ENCODE results near the gene PRDM1.

PRDM1 gene

DNA sequence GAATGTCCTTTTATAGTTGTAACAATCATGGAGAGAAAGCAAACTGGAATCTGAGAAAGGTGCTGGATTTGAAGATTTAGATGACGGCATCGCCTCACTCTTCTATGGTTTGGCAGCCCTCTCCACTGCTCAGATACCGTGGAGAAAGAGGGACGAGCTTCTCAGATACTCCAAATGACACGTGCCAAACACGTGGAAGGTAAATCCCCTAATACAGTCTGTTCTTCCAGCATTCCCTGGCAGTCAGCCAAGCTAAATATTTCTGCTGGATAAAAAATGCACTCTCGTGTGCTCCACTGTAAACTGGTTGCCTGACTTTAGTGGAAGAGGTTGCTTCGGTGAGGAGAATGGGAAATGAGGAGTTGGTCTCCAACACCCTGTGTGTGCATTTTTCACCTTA lies 16.7 kb upstream of the PRDM1 start:
- FAIRE-seq = no peak
- DNase-seq (ENCODE audit: insufficient read length, low spot score) = no peak

DNA sequence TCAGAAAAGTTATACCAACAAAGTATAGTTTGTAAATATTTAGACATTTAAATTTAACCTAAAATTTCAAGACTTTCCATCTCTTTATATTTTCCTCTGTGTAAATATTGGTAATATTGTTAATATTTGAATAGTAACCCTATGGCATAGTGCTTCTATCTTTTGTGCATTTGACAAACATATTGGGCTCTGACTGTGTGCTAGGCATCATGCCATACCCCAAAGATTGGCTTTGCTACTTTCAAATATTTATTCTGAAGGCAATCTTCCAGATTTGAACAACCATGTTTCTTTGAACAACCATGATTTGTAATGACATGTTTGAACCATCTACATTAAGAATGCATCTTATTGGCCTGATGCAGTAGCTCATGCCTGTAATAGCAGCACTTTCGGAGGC lies 15.5 kb upstream of the PRDM1 start:
- no peak for DNase-seq (ENCODE audit: insufficient read length, low spot score)
- FAIRE-seq = no peak

DNA sequence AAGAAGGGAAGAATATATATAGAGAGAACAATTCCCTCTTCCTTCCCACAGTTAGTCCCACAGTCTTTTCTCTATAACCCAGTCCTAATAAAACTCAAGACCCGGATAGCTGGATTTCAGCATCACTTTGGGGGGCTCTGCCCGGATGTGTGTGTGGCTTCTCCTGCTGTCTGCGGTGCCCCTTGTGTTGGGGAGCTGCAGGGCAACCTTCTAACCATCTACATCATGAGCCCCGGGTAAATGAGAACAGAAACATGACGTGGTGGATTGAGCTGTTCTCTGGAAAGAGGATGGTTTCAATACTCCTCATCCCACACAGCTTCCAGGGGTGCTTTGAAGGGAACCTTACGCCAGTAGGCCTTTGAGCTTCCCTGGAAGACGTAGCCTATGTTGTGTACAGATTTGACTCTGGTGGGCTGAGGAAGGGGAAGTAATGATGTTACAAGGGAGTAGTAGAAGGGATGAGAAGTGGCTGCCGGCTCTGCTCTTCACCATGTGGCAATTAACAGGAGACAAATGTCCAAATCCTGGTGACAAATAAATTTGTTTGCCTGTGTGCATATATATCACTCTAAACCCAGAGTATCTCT lies 13.5 kb upstream of the PRDM1 start:
- no peak for FAIRE-seq
- no peak for DNase-seq (ENCODE audit: insufficient read length, low spot score)

DNA sequence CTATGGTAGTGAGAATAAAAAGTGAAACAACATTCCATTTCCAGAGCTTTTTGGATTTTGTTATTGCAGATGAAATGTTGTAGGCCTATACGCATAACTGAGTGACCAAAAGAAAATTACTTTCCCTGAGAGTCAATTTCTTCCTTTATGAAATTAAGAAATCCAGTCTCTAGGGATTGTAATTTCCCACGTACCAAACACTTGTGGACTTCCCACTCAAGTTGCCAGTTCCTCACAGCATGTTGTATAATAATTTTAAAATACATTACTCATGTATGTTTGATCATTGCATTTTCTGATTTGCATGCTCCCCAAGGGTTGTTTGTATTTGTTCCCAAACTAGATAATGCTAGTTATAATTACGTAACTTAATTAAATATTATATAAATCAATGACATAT lies 12.0 kb upstream of the PRDM1 start:
- FAIRE-seq (no peak), DNase-seq (ENCODE audit: insufficient read length, low spot score) (no peak)

DNA sequence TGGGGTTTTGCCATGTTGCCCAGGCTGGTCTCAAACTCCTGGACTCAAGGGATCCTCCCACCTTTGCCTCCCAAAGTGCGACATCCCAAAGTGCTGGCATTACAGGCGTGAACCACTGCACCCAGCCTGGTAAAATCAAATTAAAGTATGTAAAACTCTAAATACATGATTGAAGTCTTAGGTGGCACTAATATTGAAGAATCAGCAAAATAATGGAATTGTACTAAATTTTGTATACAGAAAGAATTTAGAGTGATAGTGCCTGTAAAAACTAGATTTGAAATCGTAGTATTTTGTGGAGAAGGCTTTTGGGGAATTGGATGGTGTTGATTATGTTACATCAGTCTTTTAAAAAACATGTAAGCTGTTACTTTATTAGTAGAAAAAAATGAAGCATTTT lies 10.0 kb upstream of the PRDM1 start:
- FAIRE-seq = no peak
- DNase-seq (ENCODE audit: insufficient read length, low spot score) = no peak

DNA sequence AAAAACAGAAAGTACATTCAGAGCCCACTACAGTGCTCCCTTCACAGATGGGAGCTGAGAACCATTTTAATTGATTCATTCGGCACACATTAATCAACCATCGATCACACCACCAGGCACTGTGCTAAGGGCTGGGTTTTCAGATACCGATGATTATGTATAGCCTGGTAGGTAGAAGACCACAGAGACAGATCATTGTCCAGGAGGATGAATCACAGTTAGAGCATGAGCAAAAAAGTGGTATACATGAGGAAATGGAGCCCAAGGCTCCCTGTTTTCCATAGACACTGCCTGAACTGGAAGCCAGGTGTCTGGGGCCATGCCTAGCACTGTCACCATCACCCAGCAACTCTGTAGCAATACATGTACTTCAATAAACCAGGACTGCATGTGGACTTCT lies 9.0 kb upstream of the PRDM1 start:
- FAIRE-seq = no peak
- no peak for DNase-seq (ENCODE audit: insufficient read length, low spot score)

DNA sequence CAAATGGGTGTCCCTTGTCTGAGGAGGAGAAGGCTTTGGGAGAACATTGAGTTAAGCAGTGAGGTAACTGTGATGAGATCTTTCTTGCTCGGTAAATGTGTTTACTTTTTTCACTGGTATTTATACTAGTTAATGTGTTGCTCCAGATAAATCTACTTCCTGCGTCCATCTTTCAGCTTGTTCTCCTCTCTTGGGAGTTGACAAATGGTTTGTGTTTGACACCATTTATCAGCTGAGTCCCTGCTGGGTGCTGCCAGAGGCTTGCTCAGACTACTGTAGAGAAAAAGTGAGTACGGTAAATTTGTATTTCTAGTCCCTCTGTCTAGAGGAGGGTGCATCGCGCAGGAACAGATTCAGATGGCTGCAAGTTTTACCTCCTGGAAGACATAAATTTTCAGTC lies 8.3 kb upstream of the PRDM1 start:
- no peak for DNase-seq (ENCODE audit: insufficient read length, low spot score)
- no peak for FAIRE-seq

DNA sequence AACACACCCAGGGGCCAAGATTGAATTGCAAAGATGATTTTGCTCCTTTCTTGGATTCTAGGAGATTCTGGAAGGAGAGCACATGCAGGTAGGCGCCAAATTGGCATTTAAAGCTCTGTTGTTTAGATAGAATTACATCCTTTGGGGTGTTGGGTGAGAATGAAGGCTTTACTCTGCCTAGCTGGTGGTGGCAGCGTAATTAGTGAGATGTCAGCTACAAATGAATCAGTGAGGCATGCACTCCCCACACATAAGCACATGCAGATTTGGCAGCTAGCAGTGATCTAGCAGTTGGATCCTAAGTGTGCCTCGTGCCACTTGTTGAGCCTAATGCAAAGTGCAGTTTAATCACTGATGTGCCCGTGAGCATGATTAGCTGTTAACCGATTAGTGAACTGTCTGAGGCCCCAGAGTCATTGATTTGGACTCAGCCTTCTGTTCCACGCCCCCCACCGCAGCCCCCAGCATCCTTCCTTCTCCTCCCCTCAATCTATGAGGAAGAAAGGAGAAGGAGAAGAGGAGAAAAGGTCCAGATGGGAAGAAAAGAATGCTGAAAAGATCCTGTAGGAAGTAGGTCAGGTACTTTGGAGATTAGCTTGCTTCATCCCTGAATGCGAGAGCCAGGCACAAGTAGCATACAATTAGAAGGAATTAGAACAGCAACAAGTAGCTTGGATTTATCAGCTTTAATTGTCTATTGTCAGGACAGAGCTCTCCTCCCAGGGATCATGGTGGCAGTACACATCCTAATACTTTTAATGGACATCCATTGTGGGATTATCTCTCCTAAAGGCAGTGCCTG lies 6.0 kb upstream of the PRDM1 start:
- FAIRE-seq = no peak
- DNase-seq (ENCODE audit: insufficient read length, low spot score) = no peak

DNA sequence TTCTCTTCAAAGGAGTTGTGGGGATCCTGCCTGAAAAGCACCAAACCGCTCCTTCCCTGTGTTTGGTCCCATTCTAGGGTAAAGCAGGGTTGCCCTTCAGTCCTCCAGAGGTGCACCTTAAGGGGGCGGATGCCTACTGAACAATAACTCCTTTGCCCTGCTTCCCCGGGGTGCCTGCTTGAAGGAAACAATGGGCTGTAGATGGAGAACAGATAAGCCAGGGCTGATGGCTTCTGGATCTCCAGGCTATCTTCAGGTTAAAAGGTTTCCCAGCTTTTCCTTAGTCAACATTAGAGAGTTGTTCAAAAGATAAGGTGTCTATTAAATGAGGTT lies 5.4 kb upstream of the PRDM1 start:
- DNase-seq (ENCODE audit: insufficient read length, low spot score) (no peak), FAIRE-seq (no peak)

DNA sequence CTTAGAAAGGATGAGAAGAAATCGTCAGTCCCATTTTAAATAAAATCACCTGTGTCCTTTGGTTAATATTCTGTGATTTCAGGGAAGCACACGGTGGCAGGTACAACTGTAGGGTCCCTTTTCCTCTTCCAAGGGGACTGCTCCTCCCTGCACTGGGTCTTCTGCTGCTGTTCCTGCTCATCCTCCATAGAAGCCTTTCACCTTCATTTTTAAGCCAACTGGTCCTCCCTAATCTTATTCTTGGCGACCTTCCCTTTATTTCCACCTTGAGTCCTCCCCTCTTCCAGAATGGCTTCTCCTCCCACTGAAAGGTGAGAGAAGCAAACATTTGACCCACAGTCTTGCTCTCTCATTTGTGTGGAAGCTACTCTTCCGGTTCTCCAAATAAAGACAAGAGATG lies 4.4 kb upstream of the PRDM1 start:
- DNase-seq (ENCODE audit: insufficient read length, low spot score) = no peak
- no peak for FAIRE-seq

DNA sequence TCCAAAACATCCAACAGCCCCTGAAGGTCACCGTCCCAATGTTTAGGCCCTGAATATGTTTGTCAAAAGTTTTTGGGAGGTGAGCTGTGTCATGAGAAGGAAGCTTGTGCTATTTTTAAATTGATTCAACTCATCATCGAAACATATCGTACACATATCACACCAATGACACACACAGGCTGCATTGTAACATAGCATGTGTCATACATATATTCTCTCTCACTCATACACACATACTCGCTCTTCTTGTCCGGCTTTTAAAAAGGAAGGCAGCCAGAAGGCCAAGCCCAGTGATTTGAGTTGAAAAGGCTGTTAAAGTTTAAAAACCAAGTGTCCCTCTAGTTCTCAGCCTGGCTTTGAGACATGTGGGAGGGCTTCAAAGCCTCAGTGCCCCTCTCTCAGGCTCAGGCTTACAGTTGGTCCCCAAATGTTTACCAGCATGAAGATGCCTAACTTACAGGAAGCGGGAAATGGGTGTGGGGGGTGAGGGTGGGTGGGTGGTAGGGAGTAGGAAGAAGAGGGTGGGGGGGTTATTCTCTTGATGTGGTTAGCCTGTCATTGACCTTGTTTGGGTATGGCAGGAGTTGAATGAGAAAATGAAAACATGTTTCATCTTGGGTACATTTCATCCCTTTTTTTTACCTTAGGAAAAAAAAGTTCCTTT lies 3.3 kb upstream of the PRDM1 start:
- FAIRE-seq (peak; percentile 21), DNase-seq (ENCODE audit: insufficient read length, low spot score) (no peak)

DNA sequence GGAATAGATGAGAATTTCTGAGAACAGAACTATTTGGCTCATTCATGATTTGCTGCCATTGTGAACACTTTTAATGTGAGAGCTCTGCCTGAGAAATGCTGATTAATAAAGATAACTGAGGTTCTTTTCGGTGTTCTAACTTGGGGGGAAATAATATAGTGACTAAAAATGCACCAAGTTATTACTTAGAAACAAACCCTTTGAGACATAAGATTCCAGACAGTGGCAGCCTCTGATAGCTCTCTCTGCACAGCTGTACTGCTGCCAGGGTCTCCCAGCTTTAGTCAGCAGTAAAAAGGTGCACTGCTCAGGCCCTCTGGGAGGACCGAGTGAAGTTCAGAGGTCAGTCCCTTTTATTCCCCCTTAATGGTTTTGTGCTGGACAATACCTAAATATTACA lies 2.5 kb upstream of the PRDM1 start:
- DNase-seq (ENCODE audit: insufficient read length, low spot score) (no peak), FAIRE-seq (no peak)

DNA sequence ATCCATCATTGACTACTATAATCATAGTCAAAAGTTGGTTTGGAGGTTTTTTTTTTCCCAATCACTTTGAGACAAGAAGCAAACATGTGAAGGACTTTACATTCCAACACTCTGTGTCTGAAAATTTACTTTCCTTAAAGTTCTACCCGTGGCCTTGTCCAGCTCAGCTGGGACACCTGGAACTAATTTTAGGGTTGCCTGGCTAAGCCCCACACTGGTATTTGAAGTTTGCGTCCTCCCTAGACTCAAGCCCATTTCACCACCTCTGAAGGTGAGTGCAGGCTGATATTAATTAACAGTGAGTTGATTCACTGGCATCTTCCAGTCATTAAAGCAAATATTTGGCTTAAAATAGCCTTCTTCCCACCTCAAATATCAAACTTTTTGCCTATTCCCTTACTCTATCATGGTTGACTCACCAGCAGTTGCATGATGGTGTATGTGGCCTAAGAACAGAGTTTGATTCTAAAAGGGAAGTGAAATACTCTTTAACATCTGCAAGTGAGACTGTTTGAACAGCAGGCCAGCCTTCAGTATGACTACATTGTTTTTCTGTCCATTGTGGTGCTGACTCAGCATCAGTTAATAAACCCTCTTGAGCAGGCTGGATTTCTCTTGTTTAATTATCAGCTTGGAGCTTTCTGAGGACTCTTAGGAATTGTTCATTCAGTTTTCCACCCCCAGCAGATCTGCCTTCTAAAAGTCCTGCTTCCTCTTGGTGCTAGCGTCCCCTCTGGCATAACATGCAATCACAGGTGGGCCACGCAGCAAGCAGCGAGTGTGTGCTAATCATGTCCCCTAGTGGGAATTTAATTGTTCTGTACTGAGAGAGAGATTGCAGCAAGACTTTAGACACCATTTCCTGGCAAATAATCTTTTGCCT lies 1.8 kb upstream of the PRDM1 start:
- FAIRE-seq = no peak
- DNase-seq (ENCODE audit: insufficient read length, low spot score) = no peak

DNA sequence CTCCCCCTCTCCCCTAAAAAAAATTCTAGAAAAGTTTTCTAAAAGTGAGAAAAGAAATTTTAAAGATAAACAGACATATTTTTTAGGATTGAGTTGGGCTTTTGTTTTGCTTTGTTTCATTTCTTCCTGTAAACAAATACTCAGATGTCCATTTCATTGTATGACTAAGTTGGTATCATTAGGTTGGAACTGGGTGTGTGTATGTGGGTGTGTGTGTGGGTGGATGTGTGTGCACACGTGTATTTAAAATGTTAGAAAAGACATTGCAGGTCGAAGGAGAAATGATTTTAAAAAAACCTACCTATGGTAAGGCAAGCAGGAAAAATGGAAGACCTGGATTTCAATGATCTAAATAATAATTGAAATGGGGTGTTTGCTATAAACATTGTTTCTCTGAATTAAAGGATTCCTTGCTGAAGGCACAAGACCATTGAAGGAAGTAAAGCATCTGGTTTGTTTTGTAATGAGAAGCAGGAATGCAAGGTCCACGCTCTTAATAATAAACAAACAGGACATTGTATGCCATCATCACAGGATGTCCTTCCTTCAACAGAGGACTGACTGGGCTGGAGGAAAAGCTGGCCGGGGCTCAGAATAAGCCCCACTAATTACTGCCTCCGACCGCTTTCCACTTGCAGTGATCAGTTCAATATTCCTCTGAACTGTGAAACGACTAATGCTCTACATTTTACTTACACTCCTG lies 996 bp upstream of the PRDM1 start:
- FAIRE-seq (no peak), DNase-seq (ENCODE audit: insufficient read length, low spot score) (no peak)

DNA sequence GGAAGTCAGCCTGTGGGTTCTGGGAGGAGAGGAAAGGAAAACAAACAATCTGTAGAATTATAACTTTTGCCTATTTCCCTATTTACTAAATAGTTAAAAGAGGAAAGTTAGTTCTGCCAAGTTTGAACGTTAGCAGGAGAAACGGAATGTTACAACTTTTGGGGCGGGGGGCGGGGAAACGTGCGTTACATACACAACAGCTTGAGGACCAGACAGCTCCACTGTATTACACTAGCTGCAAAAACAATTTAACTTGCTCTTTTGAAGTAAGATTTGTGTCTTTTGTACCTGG lies 498 bp upstream of the PRDM1 start:
- DNase-seq (ENCODE audit: insufficient read length, low spot score) (no peak), FAIRE-seq (no peak)

DNA sequence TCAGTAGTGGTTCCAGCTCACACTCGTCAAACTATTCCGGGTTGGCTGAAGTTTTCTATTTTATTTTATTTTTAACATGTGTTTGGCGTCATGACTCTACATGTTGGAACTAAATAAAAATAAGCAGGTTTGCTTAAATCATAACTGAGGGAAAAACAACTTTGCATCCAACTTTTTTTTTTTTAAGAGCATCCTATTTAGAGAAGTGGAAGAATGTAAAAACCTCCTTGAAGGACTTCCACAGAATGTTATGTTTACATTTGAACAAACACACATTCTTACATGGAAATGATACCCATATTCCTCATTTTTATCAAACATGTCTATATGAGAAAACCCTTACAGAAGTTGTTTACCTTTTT lies 659 bp downstream of the PRDM1 start:
- DNase-seq (ENCODE audit: insufficient read length, low spot score) (no peak), FAIRE-seq (peak; percentile 82)

DNA sequence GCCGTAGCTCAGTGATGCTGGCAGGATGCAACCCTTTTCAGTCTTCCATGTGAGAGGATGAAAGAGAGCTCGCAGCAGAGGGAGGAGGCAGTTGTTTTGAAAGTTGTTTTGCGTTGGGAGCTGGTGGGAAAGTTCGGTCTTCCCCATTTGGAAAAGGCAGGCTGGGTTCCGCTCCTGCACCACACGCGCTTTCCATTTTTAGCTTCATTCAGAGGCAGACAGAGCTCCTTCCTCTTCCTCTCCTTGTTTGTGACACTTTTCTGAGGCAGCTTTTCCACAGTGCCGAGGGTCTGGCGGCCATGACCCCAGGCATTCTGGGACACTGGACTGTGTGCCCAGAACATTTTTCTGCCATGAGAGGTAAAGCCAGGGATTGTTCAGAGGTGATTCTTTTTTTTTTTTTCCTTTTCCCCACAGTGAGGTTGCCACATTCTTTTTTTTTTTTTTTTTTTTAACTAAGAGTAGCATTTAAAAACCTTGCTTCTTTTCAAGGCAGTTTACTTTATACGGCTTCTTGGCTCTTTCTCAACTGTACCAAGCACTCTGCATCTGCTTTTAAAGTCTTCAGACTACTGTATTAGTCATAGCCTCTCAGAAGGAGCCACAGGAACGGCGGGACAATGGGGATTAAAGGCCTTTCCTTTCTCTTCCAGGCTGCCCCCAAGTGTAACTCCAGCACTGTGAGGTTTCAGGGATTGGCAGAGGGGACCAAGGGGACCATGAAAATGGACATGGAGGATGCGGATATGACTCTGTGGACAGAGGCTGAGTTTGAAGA lies 1.6 kb downstream of the PRDM1 start:
- peak; percentile 64 for FAIRE-seq

DNA sequence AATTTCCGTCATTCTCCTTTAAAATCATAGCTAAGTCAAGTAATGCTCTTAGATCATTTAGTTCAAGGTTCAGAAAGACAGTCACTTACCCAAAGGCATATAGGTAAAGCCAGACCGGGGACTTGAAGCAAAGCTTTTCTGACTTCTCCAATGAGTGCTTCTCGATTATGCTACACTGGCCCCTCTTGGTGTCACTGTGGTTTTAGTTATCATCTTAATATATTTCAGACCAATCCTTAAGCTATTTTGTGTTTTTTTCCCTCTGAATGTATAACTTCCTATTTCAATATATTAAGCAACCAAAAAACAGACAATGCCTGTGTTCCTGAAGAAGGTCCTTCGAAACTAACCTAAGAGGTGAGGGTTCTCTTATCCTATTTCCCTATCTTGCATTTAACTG lies 3.9 kb downstream of the PRDM1 start:
- DNase-seq (ENCODE audit: insufficient read length, low spot score) = no peak

More for the DNA sequence above, 1.6 kb downstream of the PRDM1 start:
- DNase-seq (ENCODE audit: insufficient read length, low spot score) = no peak

DNA sequence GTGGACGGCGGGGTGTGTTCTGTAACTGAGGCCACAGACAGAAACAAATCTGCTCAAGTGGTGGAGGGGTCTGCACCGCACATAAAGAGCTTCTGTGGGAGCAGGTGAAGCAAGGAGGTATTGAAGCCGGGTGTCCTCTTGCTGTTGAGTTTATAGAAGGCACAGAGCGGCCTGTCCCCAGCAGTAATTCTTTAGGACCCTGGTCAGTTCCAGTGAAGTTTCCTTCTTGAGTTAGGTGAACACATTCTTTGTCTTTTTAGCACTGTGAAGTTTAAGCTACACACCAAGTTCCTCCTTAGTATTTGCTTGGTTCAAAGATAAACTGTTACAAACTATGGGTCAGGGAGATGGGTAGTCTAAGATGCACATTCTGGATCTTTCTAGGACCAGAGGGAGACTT lies 6.1 kb downstream of the PRDM1 start:
- FAIRE-seq (peak; percentile 87), DNase-seq (ENCODE audit: insufficient read length, low spot score) (no peak)

More for the DNA sequence above, 3.9 kb downstream of the PRDM1 start:
- peak; percentile 96 for FAIRE-seq

DNA sequence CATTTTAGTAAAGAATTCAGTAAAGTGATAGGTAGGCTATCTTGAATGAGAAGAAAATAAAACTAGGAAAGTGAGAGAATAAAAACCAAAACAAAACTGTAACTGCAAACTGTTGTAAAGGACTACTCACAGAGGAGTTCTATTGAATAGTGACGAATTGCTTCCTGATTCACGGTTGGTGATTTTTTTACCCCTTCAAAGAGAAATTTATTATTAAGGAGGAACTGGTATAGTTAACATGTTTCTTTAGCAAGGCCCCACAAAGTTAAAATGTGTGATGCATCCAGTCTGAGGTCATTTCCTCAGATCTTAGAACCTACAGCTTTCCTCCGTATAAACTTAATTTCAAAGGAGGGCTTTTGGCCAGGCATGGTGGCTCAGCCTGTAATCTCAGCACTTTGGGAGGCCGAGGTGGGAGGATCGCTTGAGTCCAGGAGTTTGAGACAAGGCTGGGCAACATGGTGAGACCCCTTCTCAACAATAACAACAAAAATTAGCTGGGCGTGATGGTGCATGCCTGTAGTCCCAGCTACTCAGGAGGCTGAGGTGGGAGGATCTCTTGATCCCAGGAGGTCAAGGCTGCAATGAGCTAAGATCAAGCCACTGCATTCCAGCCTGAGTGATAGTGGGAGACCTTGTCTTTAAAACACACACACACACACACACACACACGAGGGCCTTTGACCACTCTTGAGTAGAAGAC lies 8.3 kb downstream of the PRDM1 start:
- FAIRE-seq (peak; percentile 90), DNase-seq (ENCODE audit: insufficient read length, low spot score) (no peak)

Data from GM19239 (cell line).